HUDEP-2 (cell line): ENCODE data around the gene A3GALT2.
"Not testable (repeated sequence)": the region's sequence is repeated elsewhere in the genome, so short reads cannot be mapped to it uniquely, and the experiment has no call there.

Source experiments
- DNase-seq, 76 experiments: peaks; one replicate each; lab custom pipeline; 2025; ENCODE audit not compliant: unreplicated experiment in 76 of 76; lab: John Stamatoyannopoulos, UW

A3GALT2 gene

GRCh38 chr1:33296082-33296458 lies 24.8 kb downstream of the A3GALT2 start:
- DNase-seq, result no peak

DNA sequence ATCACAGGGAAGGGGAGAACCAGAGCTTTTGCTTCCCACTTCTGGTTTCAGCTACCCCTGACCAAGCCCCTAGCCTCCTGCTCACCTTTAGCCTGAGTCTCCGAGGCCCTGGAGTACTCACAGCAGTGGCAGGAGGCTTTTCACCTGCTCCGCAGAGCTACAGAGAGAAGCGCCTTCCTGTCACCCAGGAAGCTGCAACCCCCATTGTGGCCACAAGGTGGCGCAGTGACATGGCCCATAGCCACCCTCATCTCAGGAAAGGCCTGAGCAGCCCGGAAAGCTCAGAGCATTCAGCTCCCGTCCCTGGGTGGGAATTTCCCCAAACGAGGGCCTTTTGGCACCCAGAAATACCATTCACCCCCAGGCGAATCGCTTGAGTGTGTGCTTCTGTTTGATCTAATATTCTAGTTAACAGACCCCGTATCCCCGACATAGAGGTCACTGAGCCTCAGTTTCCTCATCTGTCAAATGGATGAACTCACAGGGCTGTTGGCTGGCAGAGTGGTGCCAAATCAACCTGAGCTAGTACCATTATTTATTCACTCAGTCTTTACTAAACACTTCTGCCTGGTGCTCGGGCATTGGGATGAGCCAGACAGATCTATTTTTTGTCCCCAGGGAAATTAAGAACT lies 25.3 kb downstream of the A3GALT2 start:
- peak in 67 of 76 experiments; percentile 11 to 85 (median 60) for DNase-seq

GRCh38 chr1:33295023-33295422 lies 25.9 kb downstream of the A3GALT2 start:
- DNase-seq, result no peak

DNA sequence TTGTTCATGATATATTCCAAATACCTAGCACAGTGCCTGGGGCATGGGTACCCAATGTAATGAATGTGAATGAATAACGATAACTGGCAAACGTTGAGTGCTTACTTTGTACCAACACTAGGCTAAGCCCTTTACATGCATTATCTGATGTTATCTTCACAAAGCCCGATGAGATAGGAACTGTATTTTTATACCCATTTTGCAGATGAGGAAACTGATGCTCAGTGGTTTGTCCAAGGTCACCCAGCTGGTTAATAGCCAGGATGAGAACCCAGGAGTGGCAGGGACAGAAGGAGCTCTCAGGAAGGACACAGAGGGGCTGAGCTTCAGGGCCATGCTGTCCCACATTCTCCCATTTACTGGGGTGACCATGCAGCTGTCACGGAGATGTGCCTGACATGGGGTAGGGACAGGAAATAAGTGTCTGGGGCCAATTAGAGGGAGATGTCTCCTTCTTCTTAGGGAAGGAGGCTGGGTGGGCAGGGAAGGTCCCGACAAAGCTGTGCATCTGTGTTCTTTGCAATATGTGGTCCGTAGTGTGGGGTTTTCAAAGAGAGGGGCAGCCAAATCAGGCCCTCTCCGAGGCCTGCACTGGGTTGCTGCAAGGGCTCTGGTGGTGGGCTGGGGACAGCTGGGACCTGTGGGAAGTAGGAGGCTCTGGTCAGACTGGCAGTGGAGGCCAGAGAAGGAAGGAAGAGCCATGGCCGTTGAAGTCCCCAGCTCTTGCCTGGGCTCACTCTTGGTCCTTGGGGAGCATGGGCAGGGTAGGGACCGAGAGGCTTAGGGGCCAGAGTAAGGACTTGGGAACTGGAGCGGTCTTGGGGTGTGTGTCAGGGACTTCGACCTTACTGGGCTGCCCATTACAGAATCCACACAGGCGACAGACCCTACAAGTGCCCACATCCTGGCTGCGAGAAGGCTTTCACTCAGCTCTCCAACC lies 26.6 kb downstream of the A3GALT2 start:
- no peak for DNase-seq

DNA sequence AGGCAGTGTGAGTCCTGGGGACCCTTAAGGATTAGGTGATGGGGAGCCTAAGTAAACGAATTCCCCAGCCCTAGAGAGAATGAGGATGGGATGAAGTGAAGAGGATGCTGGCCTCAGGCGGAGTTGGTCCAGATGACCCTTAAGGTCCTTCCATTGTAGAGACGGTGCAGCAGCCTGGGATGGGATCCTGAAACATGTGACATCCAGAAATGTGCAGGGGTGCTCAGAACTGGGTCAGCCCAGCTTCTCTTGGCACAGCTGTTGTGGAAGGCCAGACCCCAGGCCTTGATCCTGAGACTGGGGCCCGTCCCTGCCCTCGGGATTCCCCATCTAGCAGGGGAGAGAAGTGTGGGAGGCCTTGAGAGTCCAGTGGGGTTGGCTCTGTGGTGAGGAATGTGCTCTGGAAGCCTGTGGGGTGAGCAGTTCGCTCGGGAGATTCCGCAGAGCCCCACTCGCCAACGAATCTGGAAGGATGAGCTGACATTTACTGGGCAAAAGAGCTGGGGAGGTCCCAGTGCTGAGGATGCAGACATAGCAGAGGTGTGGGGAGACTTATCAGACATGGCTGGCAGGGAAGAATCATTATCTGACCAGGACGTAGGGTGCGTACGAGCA lies 28.1 kb downstream of the A3GALT2 start:
- no peak for DNase-seq

DNA sequence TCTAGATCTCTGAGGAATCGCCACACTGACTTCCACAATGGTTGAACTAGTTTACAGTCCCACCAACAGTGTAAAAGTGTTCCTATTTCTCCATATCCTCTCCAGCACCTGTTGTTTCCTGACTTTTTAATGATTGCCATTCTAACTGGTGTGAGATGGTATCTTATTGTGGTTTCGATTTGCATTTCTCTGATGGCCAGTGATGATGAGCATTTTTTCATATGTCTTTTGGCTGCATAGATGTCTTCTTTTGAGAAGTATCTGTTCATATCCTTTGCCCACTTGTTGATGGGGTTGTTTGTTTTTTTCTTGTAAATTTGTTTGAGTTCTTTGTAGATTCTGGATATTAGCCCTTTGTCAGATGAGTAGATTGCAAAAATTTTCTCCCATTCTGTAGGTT lies 30.3 kb downstream of the A3GALT2 start:
- DNase-seq, result not testable (repeated sequence)

- DNase-seq, result no peak
Measured at GRCh38 chr1:33289858-33290154, 31.1 kb downstream of the A3GALT2 start.

DNA sequence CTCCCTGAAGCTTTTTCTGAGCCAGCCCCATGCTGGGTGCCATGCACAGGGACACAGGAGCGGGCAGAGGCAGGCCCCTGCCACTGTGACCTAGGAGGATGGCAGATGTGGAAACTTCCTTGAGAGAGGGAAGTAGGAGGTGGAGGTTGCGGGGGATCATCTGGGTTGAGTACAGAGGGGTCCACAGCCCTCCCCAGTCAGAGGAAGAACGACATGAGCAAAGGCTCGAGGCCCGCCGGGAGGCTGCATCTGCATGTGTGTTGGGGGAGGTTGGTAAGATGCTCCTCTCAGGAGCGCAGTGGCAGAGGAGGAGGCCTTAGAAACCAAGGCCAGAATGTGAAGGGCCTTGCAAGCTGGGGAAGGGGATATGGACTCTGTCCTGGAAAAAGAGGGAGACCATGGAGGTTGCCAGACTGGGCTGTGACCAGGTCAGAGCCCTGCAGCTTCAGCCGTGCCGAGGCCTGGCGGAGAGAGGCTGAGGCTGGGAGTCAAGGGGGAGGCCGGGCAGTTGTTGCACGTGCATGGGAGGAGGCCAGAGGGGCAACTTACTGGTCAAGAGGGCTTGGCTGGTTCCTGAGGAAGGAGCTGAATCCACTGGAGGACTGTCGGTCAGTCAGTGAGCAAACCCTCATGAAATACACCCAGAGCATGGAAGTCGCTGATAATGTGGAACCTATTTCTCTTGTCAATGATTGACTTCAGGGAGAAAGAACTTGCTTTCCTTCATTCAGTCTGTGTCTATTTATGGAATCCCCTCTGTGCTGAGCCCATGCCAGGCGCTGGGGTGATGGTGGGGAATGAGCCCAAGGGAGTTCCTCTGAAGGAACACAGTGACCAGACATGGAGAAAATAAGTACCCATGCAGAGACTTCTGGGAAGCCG lies 31.7 kb downstream of the A3GALT2 start:
- DNase-seq, result no peak

GRCh38 chr1:33287317-33287716 lies 33.6 kb downstream of the A3GALT2 start:
- DNase-seq, result no peak

DNA sequence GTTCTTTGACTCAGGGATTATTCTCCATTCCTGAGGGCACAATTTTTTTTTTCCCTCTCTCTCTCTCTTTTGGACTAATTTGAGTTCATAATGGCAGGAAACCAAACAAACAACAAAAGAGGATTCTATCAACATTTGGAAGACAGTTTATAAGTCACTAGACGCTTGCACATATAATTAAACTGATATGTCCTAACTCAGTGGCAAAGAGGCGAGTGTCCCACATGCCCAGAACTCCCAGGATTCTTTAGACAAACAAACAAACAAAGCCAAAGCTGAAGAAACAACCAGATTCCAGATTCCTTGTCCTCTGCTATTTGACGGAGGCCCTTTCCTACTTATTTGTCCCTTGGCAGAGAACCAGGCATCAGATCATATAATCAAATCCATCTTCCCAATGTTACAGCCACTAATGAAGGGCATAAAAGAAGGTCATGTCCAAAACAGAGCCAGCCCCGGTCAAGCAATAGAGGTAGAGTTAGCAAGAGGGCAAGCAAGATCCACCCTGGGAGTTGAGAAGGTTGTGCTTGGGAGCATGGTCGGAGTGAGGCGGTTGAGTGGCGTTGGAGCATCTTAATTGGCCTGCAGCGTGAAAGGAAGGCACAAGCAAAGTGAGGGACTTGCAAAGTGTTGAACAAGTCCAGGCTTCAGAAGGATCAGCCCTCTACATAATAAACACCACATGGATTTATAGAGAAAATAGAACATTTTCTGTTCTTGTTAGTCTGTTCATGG lies 34.3 kb downstream of the A3GALT2 start:
- no peak for DNase-seq

- DNase-seq, result no peak
Measured at GRCh38 chr1:33284049-33284448, 36.8 kb downstream of the A3GALT2 start.

DNA sequence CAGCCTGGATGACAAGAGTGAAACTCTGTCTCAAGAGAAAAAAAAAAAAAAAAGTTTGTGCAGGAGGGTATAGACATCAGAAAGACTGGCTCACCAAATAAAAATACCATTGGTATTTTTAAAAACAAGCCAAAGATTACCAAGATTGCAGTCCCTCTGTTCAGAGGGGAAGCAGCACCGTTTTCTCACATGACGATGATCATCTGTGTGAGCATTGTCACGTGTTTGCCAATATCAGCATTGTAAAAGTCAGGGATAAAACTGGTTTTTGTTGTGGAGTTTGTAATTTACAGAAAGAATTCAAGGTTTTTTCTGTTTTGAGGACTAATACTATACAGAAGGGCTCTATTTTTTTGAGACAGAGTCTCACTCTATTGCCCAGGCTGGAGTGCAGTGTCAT lies 38.1 kb downstream of the A3GALT2 start:
- no peak for DNase-seq

DNA sequence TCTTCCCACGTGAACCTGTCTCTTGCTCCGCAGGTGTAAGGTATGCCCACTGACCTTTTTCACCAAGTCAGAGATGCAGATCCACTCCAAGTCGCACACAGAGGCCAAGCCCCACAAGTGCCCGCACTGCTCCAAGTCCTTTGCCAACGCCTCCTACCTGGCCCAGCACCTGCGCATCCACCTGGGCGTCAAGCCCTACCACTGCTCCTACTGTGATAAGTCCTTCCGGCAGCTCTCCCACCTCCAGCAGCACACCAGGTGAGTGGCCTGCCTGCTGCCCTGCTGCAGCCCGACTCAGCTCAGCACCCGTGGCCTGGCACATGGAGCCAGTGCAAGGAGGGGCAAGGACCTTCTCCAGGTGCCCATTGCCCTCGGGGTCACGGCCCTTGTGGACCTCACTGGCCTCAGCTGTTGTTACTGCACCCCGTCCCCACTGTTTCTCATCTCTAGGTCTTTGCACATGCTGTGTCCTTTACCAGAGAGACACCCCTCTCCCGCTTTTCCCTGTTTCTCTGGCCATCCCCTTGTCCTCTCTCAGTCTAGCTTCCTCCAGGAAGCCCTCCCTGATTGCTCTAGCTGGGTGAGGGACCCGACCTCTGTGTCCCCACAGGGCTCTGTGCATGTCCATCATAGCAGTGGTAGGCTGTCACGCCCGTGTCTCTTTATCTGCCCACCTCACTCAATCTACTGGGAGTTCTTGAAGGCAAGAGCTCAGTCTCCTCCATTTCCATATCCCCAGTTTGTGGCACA lies 39.2 kb downstream of the A3GALT2 start:
- no peak for DNase-seq

DNA sequence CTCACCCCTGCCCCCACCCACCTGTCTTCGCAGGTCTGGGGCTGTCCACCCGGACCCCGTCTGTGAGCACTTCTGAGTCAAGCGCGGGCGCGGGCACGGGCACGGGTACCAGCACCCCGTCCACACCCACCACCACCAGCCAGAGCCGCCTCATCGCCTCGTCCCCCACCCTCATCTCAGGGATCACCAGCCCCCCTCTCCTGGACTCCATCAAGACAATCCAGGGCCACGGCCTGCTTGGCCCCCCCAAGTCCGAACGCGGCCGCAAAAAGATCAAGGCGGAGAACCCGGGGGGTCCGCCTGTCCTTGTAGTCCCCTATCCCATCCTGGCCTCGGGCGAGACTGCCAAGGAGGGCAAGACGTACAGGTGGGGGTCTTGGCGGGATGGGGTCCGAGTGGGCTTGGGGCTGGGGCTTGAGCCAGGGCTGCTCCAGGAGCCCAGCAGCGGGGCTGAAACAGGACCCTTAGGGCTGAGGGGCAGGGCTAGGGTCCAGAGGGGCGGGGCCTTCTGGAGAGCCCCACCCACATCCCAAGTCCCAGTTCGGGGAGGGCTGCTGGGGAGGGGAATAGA lies 40.7 kb downstream of the A3GALT2 start:
- no peak for DNase-seq

- DNase-seq, result no peak
Measured at GRCh38 chr1:33277488-33278084, 43.3 kb downstream of the A3GALT2 start.

DNA sequence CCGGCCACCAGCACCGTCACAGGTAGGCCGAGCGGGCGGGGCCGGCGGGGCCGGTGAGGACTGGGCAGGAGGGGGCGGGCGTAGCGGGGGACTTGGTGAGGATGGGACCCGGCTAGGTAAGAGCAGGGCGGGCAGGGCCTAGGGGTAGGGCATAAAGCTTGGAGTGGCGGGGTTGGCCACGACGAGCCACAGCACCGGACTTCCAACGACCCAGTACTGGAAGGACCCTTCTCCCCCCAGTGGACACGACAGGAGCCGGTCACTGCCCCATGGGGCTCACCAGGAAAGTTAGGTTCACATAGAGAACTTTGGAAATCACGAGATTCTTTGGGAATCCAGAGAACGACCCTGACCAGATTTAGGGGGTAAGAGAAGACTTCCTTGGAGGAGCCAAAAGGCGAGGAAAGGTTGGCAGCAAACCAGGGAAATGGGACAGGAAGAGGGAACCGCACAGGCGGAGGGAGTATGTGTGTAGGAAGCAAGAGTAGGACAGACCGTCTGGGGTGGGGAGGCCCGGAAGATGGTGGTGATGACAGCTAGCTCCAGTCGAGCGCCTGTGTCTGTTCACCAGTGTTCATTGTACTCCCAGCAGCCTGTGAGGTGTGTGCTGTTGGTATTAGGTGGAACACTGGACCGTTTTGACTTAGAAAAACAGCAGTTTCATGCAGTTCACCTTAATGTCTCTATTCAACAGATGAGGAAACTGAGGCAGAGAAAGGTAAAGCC lies 44.2 kb downstream of the A3GALT2 start:
- no peak for DNase-seq

GRCh38 chr1:33275706-33276572 lies 45.0 kb downstream of the A3GALT2 start:
- DNase-seq, result no peak
